Measurements from ENCODE around the gene JAZF1.

JAZF1 gene

DNA sequence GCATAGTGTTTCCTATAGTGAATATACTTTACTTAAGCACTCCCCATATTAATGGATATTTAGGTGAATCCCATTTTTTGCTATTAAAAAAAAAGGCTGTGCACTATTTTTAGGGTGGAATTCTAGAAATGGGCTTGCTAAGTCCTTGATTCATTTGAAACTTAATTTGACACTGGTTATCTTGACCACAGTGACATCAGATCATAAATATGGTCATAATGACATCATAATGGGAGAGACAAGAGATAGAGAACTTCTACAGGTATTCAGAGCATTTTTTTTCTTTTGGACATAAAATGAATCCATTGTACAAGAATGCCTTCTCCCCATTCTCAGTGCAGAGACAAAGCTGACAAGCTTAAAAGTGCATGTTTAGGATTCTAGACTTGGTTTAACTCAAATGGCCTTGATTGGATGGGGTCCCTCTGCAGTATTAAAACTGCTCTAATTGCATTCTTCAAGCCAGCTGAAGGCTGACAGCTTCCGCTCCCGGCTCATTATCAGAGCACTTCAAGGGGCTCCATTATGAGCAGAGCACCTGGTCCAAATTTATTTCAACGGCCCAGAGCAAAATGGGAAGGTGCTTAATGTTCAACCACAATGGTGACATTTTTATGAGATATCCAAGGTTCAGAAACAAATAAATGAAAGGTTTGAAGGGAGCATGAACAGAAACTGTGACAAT lies 104.8 kb downstream of the JAZF1 start:
- DNase-seq (ENCODE audit: low spot score), result no peak

DNA sequence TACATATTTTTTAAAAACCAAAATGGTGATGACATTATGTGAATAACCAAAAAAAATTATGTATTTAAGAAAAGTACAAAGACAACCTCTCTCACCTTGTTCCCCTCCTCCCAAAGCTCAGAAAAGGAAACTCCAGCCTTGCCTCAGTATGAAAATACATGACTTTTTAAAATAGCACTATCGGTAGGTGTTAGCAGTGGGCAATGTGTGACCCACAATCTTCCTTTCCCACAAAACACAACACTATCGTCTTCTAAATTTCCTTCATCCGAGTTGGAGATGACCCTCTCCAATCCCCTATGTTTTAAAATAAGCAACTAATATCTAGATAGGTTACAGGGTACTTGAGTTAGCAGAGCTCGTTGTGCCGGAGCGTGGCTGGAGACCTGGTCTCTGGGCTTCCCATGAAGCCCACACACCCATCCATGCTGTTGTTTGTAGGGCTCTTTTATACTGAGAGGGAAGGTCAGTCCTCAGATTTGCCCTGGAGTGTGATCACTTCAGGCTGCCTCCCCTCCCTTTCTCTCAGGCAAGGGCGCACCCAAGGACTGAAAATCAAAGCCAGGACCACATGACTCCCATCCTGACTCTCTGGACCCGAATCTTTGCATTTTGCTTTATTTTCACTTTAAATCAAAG lies 107.6 kb downstream of the JAZF1 start:
- no peak for DNase-seq (ENCODE audit: low spot score)

DNA sequence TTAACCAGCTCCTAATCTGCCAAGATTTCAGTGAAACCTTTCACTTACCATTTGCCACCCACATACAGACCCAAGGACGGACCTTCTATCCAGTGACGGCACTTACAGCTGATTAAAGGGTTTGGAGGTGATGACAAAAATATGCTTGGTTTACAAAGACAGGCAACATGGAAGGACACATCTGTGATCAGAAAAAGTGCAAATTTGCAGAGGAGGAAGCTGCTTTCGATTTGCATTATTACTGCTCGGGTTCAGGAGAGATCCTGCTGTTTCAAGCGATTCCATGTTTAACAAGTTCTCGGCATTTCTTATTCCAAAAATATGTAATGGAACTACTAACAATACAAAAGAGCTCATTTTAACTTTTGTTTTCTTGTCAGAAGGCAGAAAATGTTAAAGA lies 109.0 kb downstream of the JAZF1 start:
- DNase-seq (ENCODE audit: low spot score), result no peak

DNA sequence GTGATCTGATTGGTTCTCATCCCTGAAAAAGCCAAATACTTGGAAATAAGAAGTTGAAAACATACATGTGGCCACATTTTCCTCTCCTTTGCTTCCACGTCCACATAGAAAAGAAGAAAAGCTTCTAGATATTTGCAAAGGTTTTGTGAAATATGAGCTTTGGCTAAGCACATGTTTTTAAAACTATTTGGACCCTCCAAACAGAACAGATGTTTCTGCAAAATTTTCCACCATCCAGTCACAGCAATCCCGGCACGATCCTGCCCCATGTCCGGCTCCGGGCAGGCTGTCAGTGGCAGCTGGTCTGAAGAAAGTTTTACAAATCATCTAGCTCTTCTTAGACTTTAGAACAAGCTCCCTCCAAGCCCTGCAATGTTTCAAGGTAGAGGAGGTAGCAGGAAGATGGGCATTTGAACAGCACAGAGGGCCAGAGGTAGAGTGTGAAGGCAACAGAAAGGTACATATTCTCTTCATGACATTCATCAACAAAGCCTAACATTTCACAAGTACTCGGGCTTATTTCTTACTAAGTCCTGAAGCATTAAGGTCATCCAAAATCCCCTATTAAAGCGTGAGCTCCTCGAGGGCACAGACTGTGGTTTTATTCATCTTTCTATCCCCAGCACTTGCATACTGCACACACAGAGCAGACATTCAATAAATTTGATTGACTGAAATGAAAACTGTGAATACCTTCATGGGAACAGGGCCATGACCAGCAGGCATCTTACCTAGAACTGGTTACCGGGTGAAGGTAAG lies 110.1 kb downstream of the JAZF1 start:
- DNase-seq (ENCODE audit: low spot score), result no peak

DNA sequence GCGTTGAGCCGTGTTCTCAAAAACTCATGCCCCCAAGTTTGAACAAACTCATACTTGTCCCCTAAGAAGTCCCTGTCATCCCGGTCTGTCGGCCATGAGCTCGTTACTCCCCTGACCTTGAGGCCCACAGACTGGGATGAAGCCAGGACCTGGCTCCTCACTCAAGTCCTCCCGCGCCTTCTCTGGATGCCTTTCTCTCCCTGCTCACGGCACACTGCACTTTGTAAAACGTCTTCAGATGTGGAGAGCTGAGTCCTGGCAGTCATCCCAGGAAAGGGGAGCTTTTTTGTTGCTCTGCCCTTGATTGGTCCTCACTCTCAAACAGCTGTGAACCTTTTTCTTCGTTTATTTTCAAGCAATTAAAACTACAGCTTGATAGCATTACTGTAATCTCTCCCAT lies 110.8 kb downstream of the JAZF1 start:
- no peak for DNase-seq (ENCODE audit: low spot score)

DNA sequence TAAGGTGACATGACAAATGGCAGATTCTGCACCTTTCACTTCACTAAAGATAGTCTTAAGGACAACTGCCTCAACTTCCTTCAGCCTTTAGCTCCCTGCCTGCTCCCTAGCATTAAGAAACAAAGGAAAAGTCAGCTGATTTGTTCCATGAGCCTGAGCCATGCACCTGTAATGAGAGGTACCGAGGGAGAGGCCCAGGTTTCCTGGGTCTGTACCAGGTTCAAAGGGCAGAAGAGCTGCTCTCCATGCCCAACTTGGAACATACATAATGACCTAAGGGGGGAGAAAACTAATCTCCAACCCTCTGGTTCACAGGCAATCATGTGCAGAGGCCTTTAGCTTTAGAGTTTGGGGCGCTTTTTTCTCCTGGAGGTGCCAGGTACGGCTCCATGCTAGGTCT lies 111.2 kb downstream of the JAZF1 start:
- DNase-seq (ENCODE audit: low spot score), result no peak

DNA sequence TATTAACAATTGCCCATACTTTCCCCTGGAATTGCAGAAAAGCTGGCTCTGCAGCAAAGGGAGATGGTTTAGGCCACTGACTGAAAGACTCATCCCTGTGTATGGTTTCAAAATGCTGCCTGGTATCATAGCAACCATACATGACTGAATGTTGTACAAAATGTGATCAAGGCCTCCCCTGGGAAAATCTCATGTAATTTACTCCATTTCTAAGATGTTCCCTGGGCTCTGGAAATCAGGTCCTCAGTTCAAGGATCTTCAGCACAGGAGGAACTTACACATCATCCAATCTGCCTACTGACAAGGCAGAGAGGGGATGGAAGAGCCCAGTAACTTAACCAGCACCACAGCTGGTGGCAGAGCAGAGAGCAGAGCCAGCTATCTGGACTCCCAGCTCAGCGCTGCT lies 111.8 kb downstream of the JAZF1 start:
- DNase-seq (ENCODE audit: low spot score), result no peak

DNA sequence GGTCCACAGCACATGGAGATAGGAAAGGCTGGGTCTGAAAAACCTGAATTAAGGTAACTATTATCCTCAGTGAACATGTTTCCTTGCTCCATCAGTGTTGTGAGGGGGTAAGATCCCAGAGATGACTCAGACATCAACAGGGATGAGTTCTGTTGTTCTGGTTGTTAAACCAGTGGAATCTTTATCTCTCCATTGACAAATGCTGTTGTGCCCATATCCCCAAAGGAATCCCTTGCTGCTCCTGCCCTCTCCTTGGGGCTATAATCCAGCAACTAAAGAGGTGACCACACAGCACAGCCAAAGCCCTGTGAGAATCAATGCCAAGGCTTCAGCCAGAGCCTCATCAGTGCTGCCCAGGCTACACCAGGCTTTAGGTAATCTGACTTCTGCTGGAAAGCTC lies 113.4 kb downstream of the JAZF1 start:
- DNase-seq (ENCODE audit: low spot score), result no peak

DNA sequence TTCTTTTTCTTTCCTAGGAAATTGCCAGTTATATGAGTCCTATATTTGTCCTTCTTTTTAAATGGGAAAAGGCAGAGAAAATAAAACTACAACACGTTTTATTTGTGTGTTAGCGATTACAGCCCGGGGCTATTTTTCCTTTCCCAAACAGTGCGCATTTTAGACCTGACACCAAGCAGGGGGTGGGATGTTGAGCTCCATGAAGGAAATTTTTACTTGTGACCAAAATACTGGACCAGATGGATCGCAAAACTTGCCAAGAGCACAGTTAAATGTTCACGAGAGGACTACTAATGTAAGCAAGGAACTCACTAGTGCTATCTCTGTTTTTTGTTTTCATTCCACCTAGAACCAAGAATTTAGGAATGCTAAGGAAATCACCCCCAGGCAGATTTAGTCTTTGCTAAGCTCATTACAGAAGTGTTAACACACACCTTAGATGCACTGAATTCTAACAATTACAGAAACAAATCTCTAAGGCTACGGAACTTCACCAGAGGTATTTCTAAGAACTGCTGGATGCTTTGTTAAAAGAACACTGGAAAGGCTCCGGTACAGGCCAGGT lies 114.8 kb downstream of the JAZF1 start:
- no peak for DNase-seq (ENCODE audit: low spot score)

DNA sequence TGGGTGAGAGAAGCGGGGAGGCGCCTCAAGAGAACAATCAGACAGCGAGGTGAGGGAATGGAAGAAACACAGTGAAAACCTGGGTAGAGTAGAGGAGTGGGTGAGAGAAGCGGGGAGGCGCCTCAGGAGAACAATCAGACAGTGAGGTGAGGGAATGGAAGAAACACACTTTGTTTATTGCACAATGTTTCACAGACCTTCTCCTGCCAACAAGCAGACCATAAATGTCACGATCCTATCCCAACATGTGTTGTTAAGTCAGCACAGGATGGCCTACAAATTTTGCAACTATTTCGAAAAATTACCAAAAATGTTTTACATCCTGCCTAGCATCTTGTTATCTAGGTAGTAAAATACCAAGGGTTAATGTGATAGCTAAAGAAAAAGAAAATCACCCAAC lies 115.3 kb downstream of the JAZF1 start:
- no peak for DNase-seq (ENCODE audit: low spot score)

DNA sequence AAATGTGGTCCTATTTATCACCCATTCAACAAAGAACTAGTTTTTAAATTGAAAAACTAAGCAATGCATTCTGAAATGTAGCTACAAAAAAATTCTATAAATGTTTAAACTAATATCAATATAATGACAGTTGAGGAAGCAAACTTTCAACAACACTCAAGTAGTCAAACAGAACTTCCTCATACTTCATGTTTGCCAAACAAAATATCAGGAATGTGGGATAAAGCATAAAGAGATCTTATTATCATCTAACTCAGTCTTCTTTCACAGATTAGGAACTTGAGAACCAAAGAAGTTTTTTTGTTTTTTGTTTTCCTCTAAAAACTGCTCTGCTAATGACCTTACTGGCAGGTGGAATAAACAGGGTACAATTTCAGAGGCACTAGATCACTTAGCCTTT lies 116.2 kb downstream of the JAZF1 start:
- DNase-seq (ENCODE audit: low spot score), result no peak

DNA sequence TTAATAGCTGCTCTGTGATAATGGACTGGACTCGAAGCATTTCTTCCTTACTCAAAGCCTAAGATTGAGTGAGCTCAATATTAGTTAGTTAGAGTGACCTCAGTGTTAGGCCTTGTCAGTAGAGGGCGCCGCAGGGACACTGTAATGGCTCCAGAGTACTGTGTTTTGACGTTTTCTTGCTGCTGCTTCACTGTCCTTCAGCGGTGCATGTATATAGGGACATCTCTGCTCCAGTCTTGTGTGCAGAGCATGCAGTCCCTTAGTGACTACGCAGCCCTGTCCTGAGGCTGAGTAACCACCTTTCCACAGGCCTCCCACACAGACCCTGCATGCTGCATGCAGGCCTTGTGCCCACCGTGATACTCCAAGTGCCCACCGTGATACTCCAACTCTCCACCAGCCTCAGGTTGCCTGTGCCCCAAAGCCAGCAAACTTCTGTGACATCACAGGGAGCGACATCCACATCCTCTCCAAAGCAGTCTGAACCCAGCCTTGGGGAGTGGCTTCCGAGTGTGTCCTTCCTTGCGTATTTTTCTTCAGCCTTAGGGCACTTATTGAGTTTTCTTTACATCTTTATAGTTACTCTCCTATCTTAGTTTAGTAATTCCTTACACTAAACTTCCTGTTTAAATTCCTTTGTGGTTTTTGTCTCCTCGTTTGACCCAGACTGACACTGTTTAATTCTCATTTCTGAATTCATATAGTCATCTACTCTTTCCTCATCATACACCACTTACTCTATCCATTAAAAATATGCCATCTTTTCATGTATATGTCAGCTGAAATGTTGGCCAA lies 118.2 kb downstream of the JAZF1 start:
- no peak for DNase-seq (ENCODE audit: low spot score)

DNA sequence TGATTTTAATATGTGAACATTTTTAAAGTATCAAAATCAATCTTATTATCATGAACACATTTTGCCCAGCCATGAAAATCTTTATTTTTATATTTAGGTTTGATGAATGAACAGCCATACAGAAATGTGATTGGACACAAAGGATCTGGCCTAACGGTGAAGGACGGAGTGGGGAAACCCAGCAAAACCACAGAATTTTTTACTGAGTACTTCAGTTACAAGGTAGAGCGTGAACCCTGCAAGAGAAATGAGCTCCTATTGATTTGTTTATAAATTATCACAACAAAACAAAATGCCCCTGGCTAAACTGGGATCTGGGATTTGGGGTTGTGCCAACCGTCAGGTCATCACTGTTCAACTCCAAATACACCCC lies 118.8 kb downstream of the JAZF1 start:
- DNase-seq (ENCODE audit: low spot score), result no peak

DNA sequence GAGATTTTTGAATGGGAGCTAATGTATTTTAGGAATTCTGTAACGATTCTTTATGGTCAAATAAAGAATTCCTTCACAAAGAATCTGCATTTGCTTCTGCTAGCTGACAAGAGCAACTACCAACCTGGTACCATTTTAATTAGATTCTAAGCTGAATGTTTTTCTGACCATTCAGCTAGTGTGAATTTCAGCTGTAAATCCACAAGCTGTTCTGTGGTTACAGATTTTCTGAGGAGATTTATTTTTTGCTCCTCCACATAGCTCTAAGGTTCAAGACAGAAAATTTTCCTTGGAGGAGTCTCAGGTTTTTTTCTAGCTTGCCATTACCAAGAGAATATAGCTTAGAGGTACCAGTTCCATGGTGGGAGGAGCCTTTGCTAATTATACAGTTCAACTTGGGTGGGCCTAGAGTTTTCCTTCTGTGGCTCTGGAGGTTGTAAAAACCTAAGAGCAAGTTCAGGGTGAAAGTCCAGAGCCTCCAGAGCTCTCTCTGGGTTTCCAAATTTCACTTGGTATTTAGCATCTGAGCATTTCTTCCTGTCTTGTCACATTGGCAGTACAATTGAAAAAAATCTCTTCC lies 120.1 kb downstream of the JAZF1 start:
- no peak for DNase-seq (ENCODE audit: low spot score)

DNA sequence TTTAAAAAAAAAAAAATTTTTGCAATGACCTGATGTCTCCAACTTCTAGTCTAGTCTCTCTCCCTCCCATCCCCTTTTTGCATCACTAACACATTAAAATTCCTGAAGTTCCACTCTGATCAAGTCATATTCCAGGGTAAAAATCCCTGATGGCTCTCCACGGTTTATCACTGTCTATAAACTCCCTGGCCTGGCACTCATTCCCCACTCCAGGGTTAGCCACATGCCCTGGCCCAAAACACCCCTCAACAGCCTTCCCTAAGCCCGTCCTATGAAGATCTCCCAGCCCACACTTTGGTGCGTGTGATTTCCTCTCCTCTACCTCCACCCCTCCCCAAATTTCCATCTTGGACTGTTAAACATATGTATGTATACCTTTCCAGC lies 125.4 kb downstream of the JAZF1 start:
- DNase-seq (ENCODE audit: low spot score), result no peak

DNA sequence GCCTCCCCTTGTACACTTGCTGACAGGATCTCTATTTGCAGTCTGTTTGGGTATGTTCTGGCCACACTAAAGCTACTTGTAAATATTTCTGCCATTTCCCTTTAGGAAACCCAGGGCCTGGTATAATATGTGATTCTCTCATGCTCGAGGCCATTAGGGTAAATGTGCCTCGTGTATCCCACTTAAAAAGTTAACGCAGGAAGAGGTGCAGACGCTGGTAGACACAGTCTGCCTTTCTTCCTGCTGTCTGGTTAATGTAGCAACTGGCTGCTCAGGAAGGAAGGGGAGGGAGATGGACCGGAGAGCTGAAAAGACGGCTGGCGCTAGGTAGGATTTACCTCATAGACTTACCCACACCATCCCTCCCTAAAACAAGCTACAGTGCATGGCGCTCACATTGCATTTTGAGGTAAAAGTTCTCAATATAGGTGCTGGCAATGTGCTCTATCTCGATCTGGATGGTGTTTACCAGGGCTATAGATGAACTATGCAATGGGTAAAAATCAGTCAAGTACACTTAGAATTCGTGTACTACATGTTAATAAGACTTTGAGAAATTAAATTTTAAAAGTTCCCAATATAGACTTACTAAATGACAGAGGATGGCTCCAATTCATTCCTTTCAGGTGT lies 125.9 kb downstream of the JAZF1 start:
- no peak for DNase-seq (ENCODE audit: low spot score)

DNA sequence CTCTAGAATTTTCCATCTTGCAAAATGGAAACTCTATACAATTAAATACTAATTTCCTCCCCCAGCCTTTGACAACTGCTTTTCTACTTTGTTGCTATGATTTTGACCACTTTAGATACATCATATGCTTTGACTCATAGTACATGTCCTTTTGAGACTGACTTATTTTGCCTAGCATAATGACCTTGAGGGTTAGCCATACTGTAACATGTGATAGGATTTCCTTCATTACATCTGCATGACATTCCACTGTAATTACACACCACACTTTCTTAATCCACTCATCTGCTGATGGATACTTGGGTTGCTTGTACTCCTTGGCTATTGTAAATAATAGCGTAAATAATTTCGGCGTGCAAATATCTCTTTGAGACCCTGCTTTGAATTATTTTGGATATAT lies 127.7 kb downstream of the JAZF1 start:
- DNase-seq (ENCODE audit: low spot score), result peak; percentile 77

DNA sequence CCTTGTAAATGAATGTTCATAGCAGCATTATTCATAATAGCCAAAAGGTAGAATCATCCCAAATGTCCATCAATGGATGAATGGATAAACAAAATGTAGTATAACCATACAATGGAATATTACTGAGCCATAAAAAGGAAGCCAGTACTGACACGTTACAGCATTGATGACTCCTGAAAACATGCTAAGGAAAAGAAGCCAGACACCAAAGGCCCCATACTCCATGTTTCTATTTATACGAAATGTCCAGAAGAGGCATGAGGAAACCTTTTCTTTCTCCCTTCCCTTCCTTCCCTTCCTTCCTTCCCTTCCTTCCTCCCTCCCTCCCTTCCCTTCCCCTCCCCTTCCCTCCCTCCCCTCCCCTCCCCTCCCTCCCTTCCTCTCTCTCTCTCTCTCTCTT lies 131.9 kb downstream of the JAZF1 start:
- no peak for DNase-seq (ENCODE audit: low spot score)

DNA sequence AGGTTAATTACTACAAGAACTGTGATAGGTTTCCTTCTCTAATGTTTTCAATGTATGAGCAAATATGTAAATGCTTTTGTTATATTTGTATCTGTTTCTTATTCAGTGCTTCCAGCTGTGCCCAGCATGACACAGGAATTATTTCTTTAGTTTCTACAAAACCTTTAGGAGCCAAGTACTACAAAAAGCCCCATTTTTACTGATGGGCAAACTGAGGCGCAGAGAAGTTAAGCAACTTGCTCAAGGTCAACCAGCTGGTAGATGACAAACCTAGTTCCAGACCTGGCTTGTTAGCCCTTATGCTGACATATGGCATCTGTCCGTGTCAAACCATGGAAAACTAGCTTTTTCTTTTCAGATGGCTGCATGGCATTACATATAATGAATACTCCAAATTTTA lies 134.6 kb downstream of the JAZF1 start:
- DNase-seq (ENCODE audit: low spot score), result no peak

DNA sequence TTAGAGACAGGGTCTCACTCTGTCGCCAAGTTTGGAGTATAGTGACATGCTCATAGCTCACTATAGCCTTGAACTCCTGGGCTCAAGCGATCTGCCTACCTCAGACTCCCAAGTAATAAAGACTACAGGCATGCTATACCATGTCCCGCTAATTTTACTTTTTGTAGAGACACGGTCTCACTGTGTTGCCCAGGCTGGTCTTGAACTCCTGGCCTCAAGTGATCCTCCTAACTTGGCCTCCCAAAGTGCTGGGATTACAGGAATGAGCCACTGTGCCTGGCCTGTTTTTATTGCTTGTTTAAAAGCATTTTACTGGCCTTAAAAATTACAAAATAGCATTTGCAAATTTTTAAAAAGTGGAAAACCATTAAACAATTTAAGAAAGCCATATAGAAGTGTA lies 135.0 kb downstream of the JAZF1 start:
- no peak for DNase-seq (ENCODE audit: low spot score)

DNA sequence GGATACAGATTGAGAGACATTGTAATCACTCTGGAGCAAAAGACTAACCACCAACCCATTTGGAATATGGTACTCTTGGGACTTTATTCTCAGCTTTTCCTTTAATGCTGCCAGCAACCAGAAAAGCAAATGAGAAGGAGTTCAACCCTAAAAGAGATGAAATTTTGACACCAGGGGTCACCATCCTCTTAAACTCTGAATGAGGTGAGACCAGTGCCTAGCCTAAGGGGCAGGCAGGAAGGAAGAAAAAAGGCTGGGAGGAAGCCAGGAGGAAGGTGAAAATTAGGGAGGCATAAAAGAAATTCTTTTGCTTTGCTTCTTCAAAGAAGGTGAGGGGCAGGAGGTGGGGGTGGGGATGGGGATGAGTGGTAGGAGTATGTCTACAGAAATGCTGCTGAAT lies 135.8 kb downstream of the JAZF1 start:
- no peak for DNase-seq (ENCODE audit: low spot score)

DNA sequence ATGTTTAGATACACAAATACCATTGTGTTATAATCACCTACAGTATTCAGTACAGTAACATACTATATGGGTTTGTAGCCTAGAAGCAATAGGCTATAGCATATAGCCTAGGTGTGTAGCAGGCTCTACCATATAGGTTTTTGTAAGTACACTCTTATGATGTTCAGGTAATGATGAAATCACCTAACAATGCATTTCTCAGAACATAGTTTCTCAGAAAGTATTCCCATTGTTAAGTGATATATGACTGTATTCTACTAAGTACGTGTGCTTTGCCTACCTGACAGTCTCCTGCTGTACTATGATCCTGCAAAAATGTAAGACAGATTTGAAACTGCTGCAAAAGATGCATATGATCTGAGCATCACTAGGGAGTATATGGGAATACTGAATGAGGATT lies 137.9 kb downstream of the JAZF1 start:
- DNase-seq (ENCODE audit: low spot score), result no peak

Measured in RKO (cell line).